GM13976 (cell line): Measurements from ENCODE around the gene GNAS.

Experiments used
- DNase-seq: peaks from one replicate; pipeline ENCODE4 v3.0.0; 2012; ENCODE audit warnings: low spot score
- in situ Hi-C: fragments of 300-500 bp; cut with MboI; formaldehyde crosslinking; loops from one replicate; pipeline ENCODE4 v1.12.0; 2022; ENCODE audit warnings: low sequenced_read_pairs, mixed read lengths, inconsistent platforms; ENCODE audit not compliant: unreplicated experiment
- TF ChIP-seq, protein P1 (sequence below): IDR thresholded peaks from 2 replicates; pipeline ENCODE4 v1.5.1; 2012; ENCODE audit warnings: borderline replicate concordance, mild to moderate bottlenecking; ENCODE audit not compliant: insufficient read depth; ENCODE audit errors: extremely low read depth, missing control alignments, control extremely low read depth

GNAS gene

DNA sequence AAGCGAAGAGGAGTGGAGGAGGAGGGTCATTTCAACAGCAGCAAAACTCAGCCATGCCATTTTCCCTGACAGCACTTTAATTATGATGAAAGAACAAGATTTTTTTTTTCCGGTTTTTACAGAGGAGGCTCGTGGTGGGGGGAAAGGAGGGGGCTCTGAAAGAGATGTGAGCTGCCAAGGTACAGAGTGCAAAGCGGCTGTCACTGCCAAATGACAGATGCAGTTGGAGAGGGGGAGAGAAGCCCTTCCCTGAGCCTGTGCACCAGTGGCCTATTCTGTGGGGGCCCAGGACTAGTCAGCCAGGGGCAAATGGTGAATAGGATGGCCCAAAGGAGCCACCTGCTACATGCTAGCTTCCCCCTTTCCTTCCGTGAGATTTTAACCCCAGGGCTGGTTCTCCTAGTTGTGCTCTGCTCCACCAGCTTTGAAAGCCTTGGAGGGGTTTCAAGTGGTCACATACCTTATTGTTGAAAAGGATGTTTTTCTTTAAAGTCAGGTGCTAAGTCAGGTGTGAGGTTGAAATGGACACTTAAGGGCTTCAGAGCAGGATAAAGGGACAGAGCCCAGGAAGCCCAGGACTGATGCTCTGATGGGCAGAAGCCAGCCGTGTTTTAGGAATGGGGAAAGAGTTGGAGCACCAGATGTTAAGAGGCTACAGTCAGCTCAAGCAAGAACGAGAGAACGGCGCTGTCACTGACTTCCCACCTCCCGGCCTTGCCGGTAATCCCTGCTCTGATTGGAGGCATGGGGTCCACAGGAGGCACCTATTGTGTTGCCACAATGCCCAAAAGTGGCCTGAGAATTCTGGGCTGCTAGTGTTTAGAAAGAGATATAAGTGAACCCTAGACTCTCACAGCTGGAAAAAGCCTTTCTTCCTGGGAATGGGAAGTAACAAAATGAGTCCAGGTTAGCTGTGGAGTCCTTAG lies 24.8 kb downstream of the GNAS start:
- TF ChIP-seq, protein P1, sequence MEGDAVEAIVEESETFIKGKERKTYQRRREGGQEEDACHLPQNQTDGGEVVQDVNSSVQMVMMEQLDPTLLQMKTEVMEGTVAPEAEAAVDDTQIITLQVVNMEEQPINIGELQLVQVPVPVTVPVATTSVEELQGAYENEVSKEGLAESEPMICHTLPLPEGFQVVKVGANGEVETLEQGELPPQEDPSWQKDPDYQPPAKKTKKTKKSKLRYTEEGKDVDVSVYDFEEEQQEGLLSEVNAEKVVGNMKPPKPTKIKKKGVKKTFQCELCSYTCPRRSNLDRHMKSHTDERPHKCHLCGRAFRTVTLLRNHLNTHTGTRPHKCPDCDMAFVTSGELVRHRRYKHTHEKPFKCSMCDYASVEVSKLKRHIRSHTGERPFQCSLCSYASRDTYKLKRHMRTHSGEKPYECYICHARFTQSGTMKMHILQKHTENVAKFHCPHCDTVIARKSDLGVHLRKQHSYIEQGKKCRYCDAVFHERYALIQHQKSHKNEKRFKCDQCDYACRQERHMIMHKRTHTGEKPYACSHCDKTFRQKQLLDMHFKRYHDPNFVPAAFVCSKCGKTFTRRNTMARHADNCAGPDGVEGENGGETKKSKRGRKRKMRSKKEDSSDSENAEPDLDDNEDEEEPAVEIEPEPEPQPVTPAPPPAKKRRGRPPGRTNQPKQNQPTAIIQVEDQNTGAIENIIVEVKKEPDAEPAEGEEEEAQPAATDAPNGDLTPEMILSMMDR, result no peak
- in situ Hi-C loops, result loop anchor here (10.0 kb wide), 2 partner anchors 197 to 327 kb away; no protein-coding TSS in a partner anchor
- no peak for DNase-seq

GRCh38 chr20:58877976-58878360 lies 25.5 kb downstream of the GNAS start:
- TF ChIP-seq, protein P1, result no peak
- in situ Hi-C loops, result loop anchor here (10.0 kb wide), 2 partner anchors 197 to 327 kb away; no protein-coding TSS in a partner anchor
- DNase-seq, result no peak

DNA sequence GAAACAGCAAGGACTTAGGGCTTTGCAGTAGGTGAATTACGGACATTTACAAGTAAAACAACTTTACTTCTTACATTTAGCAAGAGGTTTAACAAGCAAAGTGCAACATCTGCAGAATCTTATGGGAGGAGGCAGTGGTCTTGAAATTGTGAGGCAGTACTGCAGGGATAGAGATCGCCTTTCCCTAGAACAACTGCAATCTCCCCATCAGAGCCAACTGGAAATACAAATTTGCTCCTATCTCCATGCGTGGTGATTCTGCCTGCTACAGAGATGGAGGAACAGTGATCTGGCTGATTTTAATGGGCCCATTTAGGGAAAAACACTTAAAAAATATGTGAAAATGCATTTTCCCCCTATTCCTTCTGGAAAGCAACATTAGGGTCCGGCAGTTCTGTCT lies 25.9 kb downstream of the GNAS start:
- DNase-seq, result no peak
- in situ Hi-C loops, result loop anchor here (10.0 kb wide), 2 partner anchors 196 to 326 kb away; no protein-coding TSS in a partner anchor

GRCh38 chr20:58880441-58880840 lies 27.9 kb downstream of the GNAS start:
- in situ Hi-C loops, result no loop called here
- no peak for DNase-seq
- TF ChIP-seq, protein P1, result no peak

More for the DNA sequence above, 25.9 kb downstream of the GNAS start:
- TF ChIP-seq, protein P1, result no peak

GRCh38 chr20:58880994-58881752 lies 28.7 kb downstream of the GNAS start:
- DNase-seq, result no peak
- TF ChIP-seq, protein P1, result no peak
- in situ Hi-C loops, result no loop called here

GRCh38 chr20:58882704-58883089 lies 30.2 kb downstream of the GNAS start:
- in situ Hi-C loops, result no loop called here
- TF ChIP-seq, protein P1, result no peak
- no peak for DNase-seq
